ENCODE measurements around the gene FBXO47. TPM values are rescaled to one million over a fixed set of nuclear protein-coding genes. Genes with fewer than 3 reads are reported as not detected.

Gene FBXO47
- total and polyA plus RNA-seq, 12 donors = not detected

- TF ChIP-seq CTCF (IDR thresholded peaks at IDR 0.05) = no peak
- 62 to 67% methylated on average over 4 of the region's 4 CpGs for WGBS, 2 donors
Observed at GRCh38 chr17:39000021-39000601, 32.9 kb upstream of the FBXO47 start.

GRCh38 chr17:38996660-38997337, 29.6 kb upstream of the FBXO47 start:
- 91 to 93% methylated on average over 5 of the region's 5 CpGs for WGBS, 2 donors
- DNase-seq (no peak), ATAC-seq (no peak)
- no peak overlapping the region for H3K4me3 ChIP-seq
- H3K36me3 ChIP-seq = no peaks in the 10 kb centered on the region
- TF ChIP-seq CTCF (IDR thresholded peaks at IDR 0.05) = no peak
- intact Hi-C loops (cut with DNase I) = no loop called here
- H3K4me1 ChIP-seq = peaks cover 0 to 39% (median 19%) of the 10 kb centered on the region in 9 donors
- H3K27me3 ChIP-seq = no peaks in the 10 kb centered on the region
- peaks cover 0 to 28% (median 14%) of the 10 kb centered on the region in 11 donors for H3K9me3 ChIP-seq
- no peak overlapping the region for H3K27ac ChIP-seq

More at GRCh38 chr17:39000021-39000601, 32.9 kb upstream of the FBXO47 start:
- peaks cover 0 to 28% (median 14%) of the 10 kb centered on the region in 11 donors for H3K9me3 ChIP-seq
- intact Hi-C loops (cut with DNase I) = loop anchor here in 1 of 10 donors (5.0 to 10.0 kb wide), 2 partner anchors 65 to 152 kb away; partner anchors contain the start of gene PLXDC1
- no peak for DNase-seq
- H3K27me3 ChIP-seq = no peaks in the 10 kb centered on the region
- H3K4me1 ChIP-seq = peaks cover 4 to 49% (median 30%) of the 10 kb centered on the region in 9 donors
- no peaks in the 10 kb centered on the region for H3K36me3 ChIP-seq
- no peak overlapping the region for H3K4me3 ChIP-seq
- peak overlapping the region; percentile 0 to 97 (median 59) for H3K27ac ChIP-seq
- ATAC-seq = no peak

DNA sequence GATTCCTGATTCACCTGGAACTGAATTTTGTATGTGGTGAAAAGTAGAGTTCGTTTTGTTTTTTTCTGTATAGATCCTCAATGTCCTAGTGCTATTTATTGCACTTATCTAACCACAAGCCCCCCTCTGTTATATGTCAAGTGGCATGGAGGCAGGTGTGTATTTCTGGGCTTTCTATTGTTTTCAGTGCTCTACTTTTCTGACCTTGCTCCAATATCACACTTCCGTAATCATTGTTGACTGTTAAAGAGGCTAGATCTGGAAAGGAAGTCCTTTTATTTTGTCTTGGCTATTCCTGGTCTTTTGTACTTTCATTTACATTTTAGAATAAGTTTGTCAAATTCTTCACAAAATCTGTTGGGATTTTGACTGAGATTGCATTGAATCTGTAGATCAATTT, 26.8 kb upstream of the FBXO47 start:
- Histone ChIP-seq H3K4me3 (no peak overlapping the region), H3K27ac (peak overlapping the region in 4 of 10 donors; percentile 10 to 68 (median 39)), H3K4me1 (peaks cover 0 to 20% (median 6%) of the 10 kb centered on the region in 9 donors), H3K27me3 (no peaks in the 10 kb centered on the region), H3K36me3 (no peaks in the 10 kb centered on the region), H3K9me3 (peaks cover 0 to 28% (median 14%) of the 10 kb centered on the region in 11 donors)
- peak in 5 of 8 donors; percentile 56 to 68 (median 61) for ATAC-seq
- no peak for DNase-seq
- TF ChIP-seq CTCF (IDR thresholded peaks at IDR 0.05) = no peak
- 17 to 47% methylated on average over 2 of the region's 2 CpGs for WGBS, 2 donors
- intact Hi-C loops (cut with DNase I) = loop anchor here in 1 of 10 donors (5.0 kb wide), 1 partner anchor 33 kb away; no protein-coding TSS in a partner anchor

- DNase-seq = no peak
- 81 to 88% methylated on average over 2 of the region's 2 CpGs for WGBS, 2 donors
- intact Hi-C loops (cut with DNase I) = loop anchor here in 8 of 10 donors (1.0 to 10.0 kb wide), 8 partner anchors 73 to 260 kb away; partner anchors contain the start of gene PLXDC1 (in 2 of the 8)
Observed at GRCh38 chr17:38984666-38985065, 17.5 kb upstream of the FBXO47 start.

More at GRCh38 chr17:38984666-38985065, 17.5 kb upstream of the FBXO47 start:
- Histone ChIP-seq H3K4me3 (no peak overlapping the region), H3K27me3 (no peaks in the 10 kb centered on the region), H3K27ac (no peak overlapping the region), H3K36me3 (no peaks in the 10 kb centered on the region), H3K4me1 (peaks cover 0 to 9% (median 3%) of the 10 kb centered on the region in 9 donors), H3K9me3 (no peaks in the 10 kb centered on the region)
- no peak for TF ChIP-seq CTCF (IDR thresholded peaks at IDR 0.05)
- no peak for ATAC-seq

All from heart right ventricle (tissue), 16 donors.